ENCODE results near the gene ADGRF1. TPM values are rescaled to one million over a fixed set of nuclear protein-coding genes. Genes with fewer than 3 reads are reported as not detected.

Gene ADGRF1
- total RNA-seq, 2 donors from 2014 or later: not detected

DNA sequence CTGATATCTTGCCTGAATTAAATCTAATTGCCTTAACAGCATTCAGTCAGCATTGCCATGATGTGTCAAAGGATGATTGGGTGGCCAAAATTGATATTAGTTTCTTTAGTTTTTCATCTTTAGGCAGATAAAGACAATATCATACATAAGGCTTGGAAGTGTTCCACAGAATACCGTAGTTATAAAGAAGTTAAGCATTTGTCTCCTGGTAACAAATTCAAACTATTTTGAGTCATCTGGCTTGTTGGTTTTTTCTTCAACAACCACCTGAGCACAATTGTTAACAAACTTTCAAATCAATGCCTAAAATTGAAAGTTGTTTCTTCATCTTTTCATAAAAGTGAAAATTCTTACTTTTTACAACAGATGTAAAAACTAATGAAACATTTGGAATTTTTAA, 72.9 kb downstream of the ADGRF1 start:
- DNase-seq (ENCODE audit: low spot score in 2 of 2) (no peak), ATAC-seq (no peak)
- H3K36me3 Mint-ChIP-seq: no peaks in the 10 kb centered on the region
- H3K27ac Mint-ChIP-seq: no peak overlapping the region
- H3K9me3 Mint-ChIP-seq: no peaks in the 10 kb centered on the region

DNA sequence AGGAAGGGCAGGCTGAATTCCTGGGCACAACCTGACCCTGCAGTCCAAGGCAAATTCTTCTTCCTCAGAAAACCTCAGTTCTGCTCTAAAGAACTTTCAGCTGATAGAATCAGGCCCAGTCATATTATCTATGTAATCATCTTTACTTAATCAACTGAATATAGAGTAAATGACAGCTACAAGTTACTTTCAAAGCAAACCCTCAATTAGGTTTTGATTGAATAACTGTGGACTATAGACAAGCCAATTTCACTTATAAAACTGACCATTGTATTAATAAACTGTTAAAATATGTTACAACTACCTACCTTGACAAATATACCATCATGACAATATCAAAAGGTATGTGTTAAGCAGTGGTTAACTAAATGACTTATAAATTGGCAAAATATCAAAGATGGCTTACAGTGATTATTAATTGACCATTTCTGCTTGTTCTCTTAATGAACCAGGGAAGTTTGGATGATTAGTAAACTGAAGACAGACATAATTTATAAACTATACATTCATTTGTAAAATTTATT, 74.2 kb downstream of the ADGRF1 start:
- no peak overlapping the region for H3K27ac Mint-ChIP-seq
- no peaks in the 10 kb centered on the region for H3K36me3 Mint-ChIP-seq
- H3K9me3 Mint-ChIP-seq: no peaks in the 10 kb centered on the region
- ATAC-seq: no peak
- no peak for DNase-seq (ENCODE audit: low spot score in 2 of 2)

- Mint-ChIP-seq H3K36me3 (no peaks in the 10 kb centered on the region), H3K9me3 (no peaks in the 10 kb centered on the region), H3K27ac (no peak overlapping the region)
- no peak for ATAC-seq
- no peak for DNase-seq (ENCODE audit: low spot score in 2 of 2)
Measured at GRCh38 chr6:46964716-46965519, 77.2 kb downstream of the ADGRF1 start.

DNA sequence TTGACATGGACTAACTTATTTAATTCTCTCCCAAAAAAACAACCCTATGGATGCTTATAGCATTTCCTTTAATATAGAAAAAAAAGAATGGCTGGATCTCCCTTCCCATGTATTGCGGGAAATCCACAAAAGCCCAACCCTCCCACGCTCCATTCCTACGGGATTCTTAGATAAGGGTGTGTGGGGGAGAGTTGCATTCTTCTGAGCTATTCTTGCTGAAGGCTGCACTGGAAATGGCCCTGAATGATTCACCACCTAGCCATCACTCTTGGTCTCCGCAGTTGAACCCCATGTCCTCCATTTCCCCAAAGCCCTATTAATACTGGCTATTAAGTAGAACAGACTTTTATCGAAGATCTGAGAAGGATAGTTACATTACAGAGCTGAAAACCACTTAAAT, 78.5 kb downstream of the ADGRF1 start:
- Mint-ChIP-seq H3K36me3 (no peaks in the 10 kb centered on the region), H3K27ac (no peak overlapping the region), H3K9me3 (no peaks in the 10 kb centered on the region)
- DNase-seq (ENCODE audit: low spot score in 2 of 2) (no peak), ATAC-seq (no peak)

GRCh38 chr6:46963039-46963438, 79.1 kb downstream of the ADGRF1 start:
- DNase-seq (ENCODE audit: low spot score in 2 of 2) (no peak), ATAC-seq (no peak)
- no peak overlapping the region for H3K27ac Mint-ChIP-seq
- H3K36me3 Mint-ChIP-seq: no peaks in the 10 kb centered on the region
- H3K9me3 Mint-ChIP-seq: no peaks in the 10 kb centered on the region

DNA sequence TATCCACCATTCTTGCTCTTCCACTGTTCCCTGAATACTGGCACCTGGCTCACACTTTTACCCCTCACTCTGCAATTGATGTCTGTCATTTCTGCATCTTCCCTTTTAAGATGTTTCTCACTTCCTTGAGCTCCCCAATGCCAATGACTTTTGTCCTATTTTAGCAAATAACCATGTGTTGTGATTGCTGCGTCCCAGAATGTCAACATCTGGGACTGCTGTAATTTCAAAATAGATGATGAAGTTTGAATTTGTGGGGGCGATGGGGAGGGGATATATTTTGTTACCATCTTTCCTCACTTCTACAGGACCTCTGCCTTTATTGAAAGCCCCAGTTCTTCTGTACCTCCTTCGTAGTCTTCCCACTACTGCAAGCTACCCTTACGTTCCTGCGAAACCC, 80.4 kb downstream of the ADGRF1 start:
- H3K27ac Mint-ChIP-seq: no peak overlapping the region
- no peaks in the 10 kb centered on the region for H3K36me3 Mint-ChIP-seq
- H3K9me3 Mint-ChIP-seq: no peaks in the 10 kb centered on the region
- no peak for ATAC-seq
- DNase-seq (ENCODE audit: low spot score in 2 of 2): no peak

GRCh38 chr6:46961232-46961631, 80.9 kb downstream of the ADGRF1 start:
- Mint-ChIP-seq H3K36me3 (no peaks in the 10 kb centered on the region), H3K9me3 (no peaks in the 10 kb centered on the region), H3K27ac (no peak overlapping the region)
- ATAC-seq (no peak), DNase-seq (ENCODE audit: low spot score in 2 of 2) (no peak)

GRCh38 chr6:46959419-46959818, 82.7 kb downstream of the ADGRF1 start:
- ATAC-seq: no peak
- H3K9me3 Mint-ChIP-seq: no peaks in the 10 kb centered on the region
- no peaks in the 10 kb centered on the region for H3K36me3 Mint-ChIP-seq
- DNase-seq (ENCODE audit: low spot score in 2 of 2): no peak
- H3K27ac Mint-ChIP-seq: no peak overlapping the region

- Mint-ChIP-seq H3K9me3 (no peaks in the 10 kb centered on the region), H3K36me3 (no peaks in the 10 kb centered on the region), H3K27ac (no peak overlapping the region)
- DNase-seq (ENCODE audit: low spot score in 2 of 2) (no peak), ATAC-seq (no peak)
Measured at GRCh38 chr6:46956409-46956808, 85.7 kb downstream of the ADGRF1 start.

DNA sequence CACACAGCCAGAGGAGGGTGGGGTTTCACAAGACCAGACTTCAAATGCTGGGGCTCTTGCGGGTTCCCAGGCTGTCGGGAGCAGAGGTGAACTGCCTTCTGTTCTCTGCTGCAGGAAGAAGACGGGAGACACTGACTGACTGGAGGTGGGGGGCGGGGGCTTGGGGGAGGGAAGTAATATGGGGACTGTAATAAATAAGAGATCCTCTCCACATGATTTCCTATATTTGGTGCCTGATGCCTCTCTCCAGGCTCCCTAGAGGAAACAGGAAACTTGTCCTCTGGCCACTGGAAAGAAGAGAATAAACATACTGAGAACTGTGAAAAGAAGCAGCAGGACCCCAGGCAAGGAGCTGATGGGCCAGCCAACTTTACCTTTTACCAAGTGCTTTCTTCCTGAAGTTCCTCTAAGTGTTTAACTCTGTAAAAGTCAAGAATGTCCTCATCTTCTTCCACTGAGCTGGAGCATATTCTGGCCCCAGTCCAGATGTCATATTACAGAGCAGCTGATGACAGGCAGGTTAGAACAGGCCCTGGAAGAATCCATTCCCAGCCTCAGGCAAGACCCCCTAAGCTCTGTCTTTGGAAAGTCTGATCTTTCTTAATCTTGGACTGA, 87.2 kb downstream of the ADGRF1 start:
- Mint-ChIP-seq H3K27ac (no peak overlapping the region), H3K36me3 (no peaks in the 10 kb centered on the region), H3K9me3 (no peaks in the 10 kb centered on the region)
- no peak for DNase-seq (ENCODE audit: low spot score in 2 of 2)
- no peak for ATAC-seq

DNA sequence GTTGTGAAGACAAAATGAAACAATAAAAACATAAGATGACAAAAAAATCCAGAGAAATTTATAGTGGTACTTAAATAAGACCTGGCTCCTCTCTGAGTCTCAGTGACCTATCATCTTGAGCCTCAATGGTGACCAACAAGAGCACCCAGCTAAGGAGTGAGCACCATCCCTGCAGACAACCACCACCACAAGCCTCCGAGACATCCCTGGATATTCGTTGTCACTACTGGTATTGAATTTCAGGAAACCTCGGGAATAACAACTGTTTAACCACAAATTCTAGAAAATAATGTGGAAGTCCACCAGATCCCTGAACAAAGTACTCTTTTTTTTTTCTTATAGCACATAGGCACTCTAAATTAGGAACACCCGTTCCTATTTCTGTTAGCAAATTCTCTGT, 88.2 kb downstream of the ADGRF1 start:
- Mint-ChIP-seq H3K36me3 (no peaks in the 10 kb centered on the region), H3K27ac (no peak overlapping the region), H3K9me3 (no peaks in the 10 kb centered on the region)
- no peak for DNase-seq (ENCODE audit: low spot score in 2 of 2)
- no peak for ATAC-seq

- no peak overlapping the region for H3K27ac Mint-ChIP-seq
- no peaks in the 10 kb centered on the region for H3K36me3 Mint-ChIP-seq
- ATAC-seq: no peak
- DNase-seq (ENCODE audit: low spot score in 2 of 2): no peak
- no peaks in the 10 kb centered on the region for H3K9me3 Mint-ChIP-seq
Measured at GRCh38 chr6:46949632-46950280, 92.4 kb downstream of the ADGRF1 start.

DNA sequence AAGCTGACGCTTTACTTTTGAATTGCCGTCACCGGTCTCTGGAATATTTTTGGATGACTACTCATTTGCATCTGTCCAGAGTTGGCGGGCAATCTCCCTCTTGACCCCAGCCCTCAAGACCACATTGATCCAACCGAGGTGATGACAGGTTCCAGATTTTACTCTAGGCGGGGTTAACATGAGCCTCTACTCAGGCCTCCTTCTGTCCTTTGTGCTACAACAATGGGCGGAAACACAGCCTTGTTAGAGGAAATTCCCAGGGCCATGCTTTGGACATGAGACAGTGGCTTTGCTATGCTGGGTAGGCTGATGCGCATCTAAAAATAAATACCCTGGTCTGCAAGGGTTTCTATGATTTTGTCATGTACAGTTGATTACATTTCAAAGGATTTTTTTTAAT, 93.4 kb downstream of the ADGRF1 start:
- Mint-ChIP-seq H3K36me3 (no peaks in the 10 kb centered on the region), H3K9me3 (no peaks in the 10 kb centered on the region), H3K27ac (no peak overlapping the region)
- DNase-seq (ENCODE audit: low spot score in 2 of 2): no peak
- ATAC-seq: no peak

Other genes with a start within 250 kb of the ADGRF1 start
- gene MEP1A, start 248.9 kb downstream of the ADGRF1 start, total RNA-seq: not detected
- not detected for gene ADGRF5, start 120.4 kb downstream of the ADGRF1 start, total RNA-seq